ENCODE measurements around the gene KRT78. TPM values are rescaled to one million over a fixed set of nuclear protein-coding genes. Genes with fewer than 3 reads are reported as not detected.

The KRT78 gene
- total and polyA plus RNA-seq, 9 of the 15 experiments (the other 6 are each of a cell fraction or from before 2014, with no cell fraction given) = not detected

GRCh38 chr12:52828591-52829021 lies 20.2 kb downstream of the KRT78 start:
- ChIA-PET CTCF (ENCODE audit: low intra/inter-chr PET ratio) (no interaction called here), POLR2A (interaction anchor here (0.6 to 0.7 kb wide), 3 partner anchors 10 to 45 kb away, joined by 3 read pairs; no protein-coding TSS in a partner anchor)
- no peaks in the 10 kb centered on the region for H3K9me1 ChIP-seq (ENCODE audit: control insufficient read depth, insufficient read depth, low read length)
- ATAC-seq (no peak), FAIRE-seq (no peak), DNase-seq (ENCODE audit: extremely low read depth in 1 of 4, low spot score in 3 of 4) (no peak)
- no peak overlapping the region for H2AFZ ChIP-seq (ENCODE audit: low read depth, low read length)
- 0% methylated on average over 2 of the region's 2 CpGs for whole genome bisulfite sequencing (ENCODE audit: insufficient coverage, low coverage, missing lambda C conversion rate)
- no peak overlapping the region for H3K4me2 ChIP-seq (ENCODE audit: insufficient read depth, low read length)
- H3K4me1 ChIP-seq (replicated peaks in 1 of 2; ENCODE audit: control insufficient read depth in 2 of 2, insufficient read depth in 2 of 2, low read length in 2 of 2) = no peaks in the 10 kb centered on the region; a peak in 2 of 5 replicates
- peaks cover 32 to 65% of the 10 kb centered on the region in 2 experiments for H3K27me3 ChIP-seq (ENCODE audit: control insufficient read depth in 2 of 2, insufficient read depth in 2 of 2, low read length in 2 of 2)
- no peaks in the 10 kb centered on the region; the same call in 1 of the 2 replicates for H4K20me1 ChIP-seq (replicated peaks; ENCODE audit: control insufficient read depth, insufficient read depth, low read length)
- TF ChIP-seq CEBPG (CRISPR knock-in tag; IDR thresholded peaks at IDR 0.05) (no peak), CEBPG (tag; conservative IDR thresholded peaks at IDR 0.05 in 1 of 2, IDR thresholded peaks at IDR 0.05 in 1 of 2) (no peak), NR2F6 (CRISPR knock-in tag; IDR thresholded peaks at IDR 0.05) (no peak), RBFOX2 (IDR thresholded peaks at IDR 0.05; ENCODE audit: low read depth, low read length) (no peak), FOXP4 (CRISPR knock-in tag; IDR thresholded peaks at IDR 0.05; ENCODE audit: borderline replicate concordance) (no peak), PRDM10 (IDR thresholded peaks at IDR 0.05; ENCODE audit: partially characterized antibody) (no peak)
- no peak overlapping the region for H3K27ac ChIP-seq (ENCODE audit: extremely low read depth, low read depth, low read length)
- H3K9ac ChIP-seq (ENCODE audit: insufficient read depth in 1 of 2, low read depth in 2 of 2, low read length in 2 of 2) = no peak overlapping the region
- no peak overlapping the region for H3K4me3 ChIP-seq
- H3K36me3 ChIP-seq (ENCODE audit: control insufficient read depth, insufficient read depth, low read length) = no peaks in the 10 kb centered on the region
- intact Hi-C loops (cut with micrococcal nuclease) (no loop called here), in situ Hi-C loops (cut with MboI) (no loop called here)
- BruUV-seq (replicated peaks) = no TSS peak
- no peaks in the 10 kb centered on the region for H3K79me2 ChIP-seq (ENCODE audit: control insufficient read depth, insufficient read depth, low read length)
- H3K9me3 ChIP-seq (replicated peaks; ENCODE audit: control insufficient read depth, insufficient read depth, low read depth, low read length) = no peaks in the 10 kb centered on the region

All from K562 (cell line).